ENCODE results near the gene SYNGAP1. TPM values are rescaled to one million over a fixed set of nuclear protein-coding genes. Genes with fewer than 3 reads are reported as not detected.

The SYNGAP1 gene
- total and polyA plus RNA-seq, 2 experiments from 2014 or later, result 13.9 to 45.0 TPM

DNA sequence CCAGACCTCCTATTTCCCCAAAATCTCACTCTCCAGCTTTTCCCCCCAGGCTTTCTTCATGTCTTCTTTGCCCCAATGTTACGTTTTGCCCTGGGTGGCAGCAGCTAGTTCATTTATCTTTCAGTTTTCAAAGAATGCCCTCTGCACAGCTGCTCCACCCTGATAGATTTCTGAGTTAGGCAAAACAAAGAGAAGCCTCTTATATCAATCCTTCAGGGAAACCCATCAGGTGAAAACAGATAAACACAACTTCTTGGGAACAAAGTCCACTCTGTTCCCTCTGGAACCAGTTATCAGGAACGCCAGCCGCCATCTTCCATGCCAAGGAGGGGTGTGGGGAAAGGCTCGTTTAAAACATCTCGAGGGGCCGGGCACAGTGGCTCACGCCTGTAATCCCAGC, 68.5 kb downstream of the SYNGAP1 start:
- Histone ChIP-seq H3K27ac (ENCODE audit: low read depth) (no peak overlapping the region), H3K79me2 (replicated peaks; ENCODE audit: insufficient read depth) (no peaks in the 10 kb centered on the region), H3F3A (replicated peaks; ENCODE audit: low read depth) (no peaks in the 10 kb centered on the region), H3K4me1 (ENCODE audit: insufficient read depth) (no peaks in the 10 kb centered on the region), H3K27me3 (ENCODE audit: insufficient read depth) (no peaks in the 10 kb centered on the region), H3K9me2 (ENCODE audit: insufficient read depth) (no peaks in the 10 kb centered on the region), H3K4me2 (no peak overlapping the region), H2AFZ (no peak overlapping the region; the same call in 1 of the 2 replicates), H3K4me3 (no peak overlapping the region), H3K36me3 (ENCODE audit: insufficient read depth) (no peaks in the 10 kb centered on the region), H4K20me1 (replicated peaks; ENCODE audit: insufficient read depth) (no peaks in the 10 kb centered on the region)
- no peak for DNase-seq (ENCODE audit: low spot score)
- peaks cover 6% of the 10 kb centered on the region for H3K4me1 Mint-ChIP-seq
- peaks cover 6% of the 10 kb centered on the region; the same call in 2 of the 3 replicates for H3K36me3 Mint-ChIP-seq (ENCODE audit: low read depth)
- TF ChIP-seq EZH2 (IDR thresholded peaks at IDR 0.05; ENCODE audit: low read depth, unreplicated experiment) (no peak), NANOG (IDR thresholded peaks at IDR 0.05; ENCODE audit: borderline replicate concordance) (no peak), ZNF331 (CRISPR knock-in tag; IDR thresholded peaks at IDR 0.05; ENCODE audit: low read depth) (no peak), STAT1 (IDR thresholded peaks at IDR 0.05; ENCODE audit: unreplicated experiment) (no peak), ZNF114 (CRISPR knock-in tag; IDR thresholded peaks at IDR 0.05) (no peak)
- TF ChIP-seq, protein P1, sequence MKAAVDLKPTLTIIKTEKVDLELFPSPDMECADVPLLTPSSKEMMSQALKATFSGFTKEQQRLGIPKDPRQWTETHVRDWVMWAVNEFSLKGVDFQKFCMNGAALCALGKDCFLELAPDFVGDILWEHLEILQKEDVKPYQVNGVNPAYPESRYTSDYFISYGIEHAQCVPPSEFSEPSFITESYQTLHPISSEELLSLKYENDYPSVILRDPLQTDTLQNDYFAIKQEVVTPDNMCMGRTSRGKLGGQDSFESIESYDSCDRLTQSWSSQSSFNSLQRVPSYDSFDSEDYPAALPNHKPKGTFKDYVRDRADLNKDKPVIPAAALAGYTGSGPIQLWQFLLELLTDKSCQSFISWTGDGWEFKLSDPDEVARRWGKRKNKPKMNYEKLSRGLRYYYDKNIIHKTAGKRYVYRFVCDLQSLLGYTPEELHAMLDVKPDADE (IDR thresholded peaks at IDR 0.05), result no peak
- TF ChIP-seq, protein P2, sequence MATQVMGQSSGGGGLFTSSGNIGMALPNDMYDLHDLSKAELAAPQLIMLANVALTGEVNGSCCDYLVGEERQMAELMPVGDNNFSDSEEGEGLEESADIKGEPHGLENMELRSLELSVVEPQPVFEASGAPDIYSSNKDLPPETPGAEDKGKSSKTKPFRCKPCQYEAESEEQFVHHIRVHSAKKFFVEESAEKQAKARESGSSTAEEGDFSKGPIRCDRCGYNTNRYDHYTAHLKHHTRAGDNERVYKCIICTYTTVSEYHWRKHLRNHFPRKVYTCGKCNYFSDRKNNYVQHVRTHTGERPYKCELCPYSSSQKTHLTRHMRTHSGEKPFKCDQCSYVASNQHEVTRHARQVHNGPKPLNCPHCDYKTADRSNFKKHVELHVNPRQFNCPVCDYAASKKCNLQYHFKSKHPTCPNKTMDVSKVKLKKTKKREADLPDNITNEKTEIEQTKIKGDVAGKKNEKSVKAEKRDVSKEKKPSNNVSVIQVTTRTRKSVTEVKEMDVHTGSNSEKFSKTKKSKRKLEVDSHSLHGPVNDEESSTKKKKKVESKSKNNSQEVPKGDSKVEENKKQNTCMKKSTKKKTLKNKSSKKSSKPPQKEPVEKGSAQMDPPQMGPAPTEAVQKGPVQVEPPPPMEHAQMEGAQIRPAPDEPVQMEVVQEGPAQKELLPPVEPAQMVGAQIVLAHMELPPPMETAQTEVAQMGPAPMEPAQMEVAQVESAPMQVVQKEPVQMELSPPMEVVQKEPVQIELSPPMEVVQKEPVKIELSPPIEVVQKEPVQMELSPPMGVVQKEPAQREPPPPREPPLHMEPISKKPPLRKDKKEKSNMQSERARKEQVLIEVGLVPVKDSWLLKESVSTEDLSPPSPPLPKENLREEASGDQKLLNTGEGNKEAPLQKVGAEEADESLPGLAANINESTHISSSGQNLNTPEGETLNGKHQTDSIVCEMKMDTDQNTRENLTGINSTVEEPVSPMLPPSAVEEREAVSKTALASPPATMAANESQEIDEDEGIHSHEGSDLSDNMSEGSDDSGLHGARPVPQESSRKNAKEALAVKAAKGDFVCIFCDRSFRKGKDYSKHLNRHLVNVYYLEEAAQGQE (IDR thresholded peaks at IDR 0.05; ENCODE audit: unreplicated experiment), result no peak
- H3K27me3 Mint-ChIP-seq (ENCODE audit: insufficient read depth, low read depth, poor library complexity), result peaks cover 12% of the 10 kb centered on the region
- H3K4me3 Mint-ChIP-seq, result no peak overlapping the region
- no peak for ATAC-seq
- H3K27ac Mint-ChIP-seq, result no peak overlapping the region
- peaks cover 17% of the 10 kb centered on the region for H3K9me3 Mint-ChIP-seq

DNA sequence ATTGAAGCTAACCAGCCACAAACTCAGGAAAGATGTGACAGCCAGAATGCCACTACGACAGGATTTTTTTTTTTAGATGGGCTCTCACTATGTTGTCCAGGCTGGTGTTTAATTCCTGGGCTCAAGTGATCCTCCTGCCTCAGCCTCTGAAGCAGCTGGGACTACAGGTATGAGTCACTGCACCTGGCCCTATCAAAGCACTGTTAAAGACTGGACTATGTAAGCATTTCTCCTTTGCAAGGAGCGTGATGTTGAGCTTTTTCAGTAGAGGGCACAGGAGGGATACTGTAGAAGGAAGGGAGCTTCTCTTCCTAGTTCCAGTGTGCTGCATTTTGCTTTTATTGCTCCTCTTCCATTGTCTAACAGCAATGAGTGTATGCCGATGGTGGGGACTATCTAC, 70.3 kb downstream of the SYNGAP1 start:
- DNase-seq (ENCODE audit: low spot score), result peak; percentile 21
- no peak overlapping the region for H3K27ac ChIP-seq (ENCODE audit: low read depth)
- H3K36me3 ChIP-seq (ENCODE audit: insufficient read depth), result no peaks in the 10 kb centered on the region
- no peaks in the 10 kb centered on the region for H3K79me2 ChIP-seq (replicated peaks; ENCODE audit: insufficient read depth)
- no peak overlapping the region for H3K4me3 Mint-ChIP-seq
- peaks cover 6% of the 10 kb centered on the region for H3K4me1 Mint-ChIP-seq
- H3K9me2 ChIP-seq (ENCODE audit: insufficient read depth), result no peaks in the 10 kb centered on the region
- TF ChIP-seq, protein P3, sequence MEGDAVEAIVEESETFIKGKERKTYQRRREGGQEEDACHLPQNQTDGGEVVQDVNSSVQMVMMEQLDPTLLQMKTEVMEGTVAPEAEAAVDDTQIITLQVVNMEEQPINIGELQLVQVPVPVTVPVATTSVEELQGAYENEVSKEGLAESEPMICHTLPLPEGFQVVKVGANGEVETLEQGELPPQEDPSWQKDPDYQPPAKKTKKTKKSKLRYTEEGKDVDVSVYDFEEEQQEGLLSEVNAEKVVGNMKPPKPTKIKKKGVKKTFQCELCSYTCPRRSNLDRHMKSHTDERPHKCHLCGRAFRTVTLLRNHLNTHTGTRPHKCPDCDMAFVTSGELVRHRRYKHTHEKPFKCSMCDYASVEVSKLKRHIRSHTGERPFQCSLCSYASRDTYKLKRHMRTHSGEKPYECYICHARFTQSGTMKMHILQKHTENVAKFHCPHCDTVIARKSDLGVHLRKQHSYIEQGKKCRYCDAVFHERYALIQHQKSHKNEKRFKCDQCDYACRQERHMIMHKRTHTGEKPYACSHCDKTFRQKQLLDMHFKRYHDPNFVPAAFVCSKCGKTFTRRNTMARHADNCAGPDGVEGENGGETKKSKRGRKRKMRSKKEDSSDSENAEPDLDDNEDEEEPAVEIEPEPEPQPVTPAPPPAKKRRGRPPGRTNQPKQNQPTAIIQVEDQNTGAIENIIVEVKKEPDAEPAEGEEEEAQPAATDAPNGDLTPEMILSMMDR (conservative IDR thresholded peaks at IDR 0.05; ENCODE audit: low read depth in 2 of 2), result peak in 1 of 2 experiments; percentile 24; a peak in 1 of 4 replicates
- no peak for TF ChIP-seq STAT1 (IDR thresholded peaks at IDR 0.05; ENCODE audit: unreplicated experiment)
- TF ChIP-seq, protein P1 (IDR thresholded peaks at IDR 0.05), result no peak
- no peaks in the 10 kb centered on the region for H3F3A ChIP-seq (replicated peaks; ENCODE audit: low read depth)
- H4K20me1 ChIP-seq (replicated peaks; ENCODE audit: insufficient read depth), result no peaks in the 10 kb centered on the region
- no peak overlapping the region for H3K4me3 ChIP-seq
- H3K36me3 Mint-ChIP-seq (ENCODE audit: low read depth), result peaks cover 6% of the 10 kb centered on the region; the same call in 2 of the 3 replicates
- no peak overlapping the region for H3K4me2 ChIP-seq
- H3K9me3 Mint-ChIP-seq, result peaks cover 17% of the 10 kb centered on the region
- H3K27ac Mint-ChIP-seq, result no peak overlapping the region
- H3K27me3 ChIP-seq (ENCODE audit: insufficient read depth), result no peaks in the 10 kb centered on the region
- peaks cover 13% of the 10 kb centered on the region for H3K27me3 Mint-ChIP-seq (ENCODE audit: insufficient read depth, low read depth, poor library complexity)
- peak; percentile 61 for ATAC-seq
- no peak overlapping the region; the same call in 1 of the 2 replicates for H2AFZ ChIP-seq
- H3K4me1 ChIP-seq (ENCODE audit: insufficient read depth), result no peaks in the 10 kb centered on the region

All from GM23338 (cell line).